Measurements from ENCODE around the gene RBM47. TPM values are rescaled to one million over a fixed set of nuclear protein-coding genes. Genes with fewer than 3 reads are reported as not detected.

Gene RBM47
- total and polyA plus RNA-seq, 9 of the 15 experiments (the other 6 are each of a cell fraction or from before 2014, with no cell fraction given): 1.4 to 6.4 (median 3.3) TPM

DNA sequence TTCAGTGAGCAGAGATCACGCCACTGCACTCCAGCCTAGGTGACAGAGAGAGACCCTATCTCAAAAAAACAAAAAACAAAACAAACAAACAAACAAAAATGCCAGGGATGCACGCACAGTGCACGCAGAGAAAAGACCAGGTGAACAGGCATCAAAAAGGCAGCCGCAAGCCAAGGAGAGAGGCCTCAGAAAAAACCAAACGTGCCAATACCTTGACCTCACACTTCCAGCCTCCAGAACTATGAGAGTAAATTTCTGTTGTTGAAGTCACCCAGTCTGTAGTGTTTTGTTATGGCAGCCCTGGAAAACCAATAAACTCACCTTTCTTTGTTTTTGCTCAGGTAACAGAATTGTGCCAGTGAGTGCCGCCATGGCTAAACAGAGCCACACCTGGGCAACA is 228.6 kb downstream of the RBM47 start (continued):
- TF ChIP-seq, protein P1, sequence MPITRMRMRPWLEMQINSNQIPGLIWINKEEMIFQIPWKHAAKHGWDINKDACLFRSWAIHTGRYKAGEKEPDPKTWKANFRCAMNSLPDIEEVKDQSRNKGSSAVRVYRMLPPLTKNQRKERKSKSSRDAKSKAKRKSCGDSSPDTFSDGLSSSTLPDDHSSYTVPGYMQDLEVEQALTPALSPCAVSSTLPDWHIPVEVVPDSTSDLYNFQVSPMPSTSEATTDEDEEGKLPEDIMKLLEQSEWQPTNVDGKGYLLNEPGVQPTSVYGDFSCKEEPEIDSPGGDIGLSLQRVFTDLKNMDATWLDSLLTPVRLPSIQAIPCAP (CRISPR knock-in tag; IDR thresholded peaks at IDR 0.05; ENCODE audit: borderline replicate concordance): no peak
- TF ChIP-seq MEIS2 (IDR thresholded peaks at IDR 0.05; ENCODE audit: partially characterized antibody): no peak
- TF ChIP-seq RBM14 (IDR thresholded peaks at IDR 0.05; ENCODE audit: borderline replicate concordance, insufficient read depth, low read depth, low read length): no peak
- no peak for TF ChIP-seq TAF7 (tag; IDR thresholded peaks at IDR 0.05)

DNA sequence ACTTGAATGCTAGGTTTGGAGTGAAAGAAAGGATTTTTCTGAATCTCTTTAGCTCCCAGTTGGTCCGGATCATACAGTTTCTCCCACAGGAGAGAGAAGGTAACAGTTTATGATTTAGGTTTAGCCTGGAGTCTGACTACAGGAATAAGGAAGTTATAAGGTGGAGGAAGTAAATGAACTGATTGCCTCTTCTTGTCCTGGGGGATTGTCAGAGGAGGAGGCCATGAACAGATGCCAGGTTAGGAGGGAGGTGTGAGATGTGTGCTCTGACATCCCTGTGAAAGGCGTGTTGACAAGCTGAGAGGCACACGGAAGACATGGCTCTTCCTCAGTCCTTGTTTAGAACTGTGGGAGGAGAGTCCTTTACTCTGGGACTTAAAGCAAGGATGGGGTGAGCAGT is 230.1 kb downstream of the RBM47 start:
- in situ Hi-C loops (cut with MboI): no loop called here

More for the DNA sequence above, 230.1 kb downstream of the RBM47 start:
- Histone ChIP-seq H3K4me1 (replicated peaks in 1 of 2; ENCODE audit: control insufficient read depth in 2 of 2, insufficient read depth in 2 of 2, low read length in 2 of 2) (no peaks in the 10 kb centered on the region), H3K9me1 (ENCODE audit: control insufficient read depth, insufficient read depth, low read length) (no peaks in the 10 kb centered on the region), H3K9ac (ENCODE audit: insufficient read depth in 1 of 2, low read depth in 2 of 2, low read length in 2 of 2) (no peak overlapping the region), H3K4me2 (ENCODE audit: insufficient read depth, low read length) (no peak overlapping the region), H4K20me1 (replicated peaks; ENCODE audit: control insufficient read depth, insufficient read depth, low read length) (no peaks in the 10 kb centered on the region; the same call in 1 of the 2 replicates), H3K9me3 (replicated peaks; ENCODE audit: control insufficient read depth, insufficient read depth, low read depth, low read length) (no peaks in the 10 kb centered on the region), H3K79me2 (ENCODE audit: control insufficient read depth, insufficient read depth, low read length) (no peaks in the 10 kb centered on the region), H2AFZ (ENCODE audit: low read depth, low read length) (no peak overlapping the region), H3K27me3 (ENCODE audit: control insufficient read depth in 2 of 2, insufficient read depth in 2 of 2, low read length in 2 of 2) (peaks cover 30 to 32% of the 10 kb centered on the region in 2 experiments; a peak in 4 of 5 replicates), H3K27ac (ENCODE audit: extremely low read depth, low read depth, low read length) (no peak overlapping the region), H3K36me3 (ENCODE audit: control insufficient read depth, insufficient read depth, low read length) (no peaks in the 10 kb centered on the region), H3K4me3 (no peak overlapping the region)
- BruUV-seq (replicated peaks): no TSS peak
- no peak for DNase-seq (ENCODE audit: extremely low read depth in 1 of 4, low spot score in 3 of 4)
- 0% methylated on average over 3 of the region's 3 CpGs for WGBS (ENCODE audit: insufficient coverage, low coverage, missing lambda C conversion rate)
- POLR2A ChIA-PET: interaction anchor here (0.7 to 1.0 kb wide), 2 partner anchors 10 to 167 kb away, joined by 6 read pairs; no protein-coding TSS in a partner anchor
- no peak for ATAC-seq
- TF ChIP-seq KHSRP (IDR thresholded peaks at IDR 0.05) (no peak), SMARCC2 (IDR thresholded peaks at IDR 0.05; ENCODE audit: low read depth) (no peak), ZNF197 (CRISPR knock-in tag; IDR thresholded peaks at IDR 0.05; ENCODE audit: low read depth) (no peak), ETV1 (tag; conservative IDR thresholded peaks at IDR 0.05; ENCODE audit: low read depth) (no peak)
- TF ChIP-seq, protein P2, sequence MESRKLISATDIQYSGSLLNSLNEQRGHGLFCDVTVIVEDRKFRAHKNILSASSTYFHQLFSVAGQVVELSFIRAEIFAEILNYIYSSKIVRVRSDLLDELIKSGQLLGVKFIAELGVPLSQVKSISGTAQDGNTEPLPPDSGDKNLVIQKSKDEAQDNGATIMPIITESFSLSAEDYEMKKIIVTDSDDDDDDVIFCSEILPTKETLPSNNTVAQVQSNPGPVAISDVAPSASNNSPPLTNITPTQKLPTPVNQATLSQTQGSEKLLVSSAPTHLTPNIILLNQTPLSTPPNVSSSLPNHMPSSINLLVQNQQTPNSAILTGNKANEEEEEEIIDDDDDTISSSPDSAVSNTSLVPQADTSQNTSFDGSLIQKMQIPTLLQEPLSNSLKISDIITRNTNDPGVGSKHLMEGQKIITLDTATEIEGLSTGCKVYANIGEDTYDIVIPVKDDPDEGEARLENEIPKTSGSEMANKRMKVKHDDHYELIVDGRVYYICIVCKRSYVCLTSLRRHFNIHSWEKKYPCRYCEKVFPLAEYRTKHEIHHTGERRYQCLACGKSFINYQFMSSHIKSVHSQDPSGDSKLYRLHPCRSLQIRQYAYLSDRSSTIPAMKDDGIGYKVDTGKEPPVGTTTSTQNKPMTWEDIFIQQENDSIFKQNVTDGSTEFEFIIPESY (CRISPR knock-in tag; IDR thresholded peaks at IDR 0.05): no peak
- TF ChIP-seq, protein P3, sequence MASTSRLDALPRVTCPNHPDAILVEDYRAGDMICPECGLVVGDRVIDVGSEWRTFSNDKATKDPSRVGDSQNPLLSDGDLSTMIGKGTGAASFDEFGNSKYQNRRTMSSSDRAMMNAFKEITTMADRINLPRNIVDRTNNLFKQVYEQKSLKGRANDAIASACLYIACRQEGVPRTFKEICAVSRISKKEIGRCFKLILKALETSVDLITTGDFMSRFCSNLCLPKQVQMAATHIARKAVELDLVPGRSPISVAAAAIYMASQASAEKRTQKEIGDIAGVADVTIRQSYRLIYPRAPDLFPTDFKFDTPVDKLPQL (IDR thresholded peaks at IDR 0.05; ENCODE audit: extremely low read depth, insufficient read length): no peak
- CTCF ChIA-PET (ENCODE audit: low intra/inter-chr PET ratio): no interaction called here
- intact Hi-C loops (cut with micrococcal nuclease): no loop called here
- FAIRE-seq: no peak
